Right lung (tissue), 5 donors: Measurements from ENCODE around the gene ADCY7. TPM values are rescaled to one million over a fixed set of nuclear protein-coding genes. Genes with fewer than 3 reads are reported as not detected.

Experiments used
- DNase-seq, 2 donors: peaks; one replicate each; pipeline ENCODE4 v3.0.0-alpha.2; 2013
- polyA plus RNA-seq, 5 donors: library from polyadenylated mRNA; unstranded; fragments of 120-200 nt; gene quantifications; one replicate each; pipeline versions ENCODE4 v1.2.1 to v1.2.3, GENCODE V29; 2013; ENCODE audit warnings: inconsistent platforms in 1 of 5, low replicate concordance in 1 of 5; ENCODE audit not compliant: insufficient read length in 5 of 5, insufficient read depth in 1 of 5

The ADCY7 gene
- polyA plus RNA-seq, 5 donors = 20.2 to 32.7 (median 24.6) TPM

GRCh38 chr16:50247906-50248608 is 18.3 kb upstream of the ADCY7 start:
- DNase-seq = no peak

GRCh38 chr16:50248845-50249244 is 17.5 kb upstream of the ADCY7 start:
- DNase-seq = no peak

- no peak for DNase-seq
These were observed 14.8 kb upstream of the ADCY7 start for GRCh38 chr16:50251375-50252081.

GRCh38 chr16:50252082-50252611 is 14.2 kb upstream of the ADCY7 start:
- no peak for DNase-seq

- no peak for DNase-seq
These were observed 13.4 kb upstream of the ADCY7 start for GRCh38 chr16:50252874-50253513.

- DNase-seq = no peak
These were observed 12.8 kb upstream of the ADCY7 start for GRCh38 chr16:50253514-50253910.

- no peak for DNase-seq
These were observed 12.3 kb upstream of the ADCY7 start for GRCh38 chr16:50254072-50254471.

GRCh38 chr16:50255538-50255937 is 10.8 kb upstream of the ADCY7 start:
- DNase-seq = no peak

- DNase-seq = no peak
These were observed 9.7 kb upstream of the ADCY7 start for GRCh38 chr16:50256604-50257003.

- no peak for DNase-seq
These were observed 8.5 kb upstream of the ADCY7 start for GRCh38 chr16:50257876-50258275.

- DNase-seq = no peak
These were observed 6.8 kb upstream of the ADCY7 start for GRCh38 chr16:50259334-50260205.

- DNase-seq = no peak
These were observed 5.9 kb upstream of the ADCY7 start for GRCh38 chr16:50260206-50261159.

GRCh38 chr16:50261160-50261706 is 5.1 kb upstream of the ADCY7 start:
- DNase-seq = no peak

- no peak for DNase-seq
These were observed 4.6 kb upstream of the ADCY7 start for GRCh38 chr16:50261707-50262235.

- no peak for DNase-seq
These were observed 3.1 kb upstream of the ADCY7 start for GRCh38 chr16:50263060-50263909.

- no peak for DNase-seq
These were observed 2.1 kb upstream of the ADCY7 start for GRCh38 chr16:50263940-50264929.

- DNase-seq = no peak
These were observed 1.1 kb upstream of the ADCY7 start for GRCh38 chr16:50265260-50265659.
